SJCRH30 (cell line): ENCODE data around the gene RPTOR. TPM values are rescaled to one million over a fixed set of nuclear protein-coding genes. Genes with fewer than 3 reads are reported as not detected.
"Not testable (repeated sequence)": the region's sequence is repeated elsewhere in the genome, so short reads cannot be mapped to it uniquely, and the experiment has no call there.

Experiments
- DNase-seq, 2 experiments: peaks; one replicate each; pipeline ENCODE4 v3.0.0-alpha.2; 2015 to 2020
- H3K27ac ChIP-seq: fragments of 250-450 bp; sonication (Bioruptor Pico); 2 replicates; pipeline ENCODE4 v1.5.1; 2020; ENCODE audit warnings: mild to moderate bottlenecking, moderate library complexity
- H3K27me3 ChIP-seq: fragments of 250-450 bp; sonication (Bioruptor Pico); 2 replicates; pipeline ENCODE4 v1.5.1; 2020; ENCODE audit warnings: mild to moderate bottlenecking, moderate library complexity
- H3K36me3 ChIP-seq: fragments of 250-450 bp; sonication (Bioruptor Pico); 2 replicates; pipeline ENCODE4 v1.5.1; 2020; ENCODE audit warnings: mild to moderate bottlenecking, moderate library complexity
- H3K4me1 ChIP-seq: fragments of 250-450 bp; sonication (Bioruptor Pico); 2 replicates; pipeline ENCODE4 v1.5.1; 2020; ENCODE audit warnings: mild to moderate bottlenecking, moderate library complexity
- H3K4me3 ChIP-seq: fragments of 250-450 bp; sonication (Bioruptor Pico); 2 replicates; pipeline ENCODE4 v1.5.1; 2020; ENCODE audit warnings: mild to moderate bottlenecking, moderate library complexity
- H3K9me3 ChIP-seq: fragments of 250-450 bp; sonication (Bioruptor Pico); replicated peaks from 2 replicates; pipeline ENCODE4 v1.5.1; 2020; ENCODE audit warnings: mild to moderate bottlenecking, moderate library complexity
- total RNA-seq: library from RNA; depleted of rRNA; stranded (reverse); fragments of >200 nt; shearing (Covaris generic); gene quantifications from 2 replicates; pipeline ENCODE4 v1.2.3, GENCODE V29; 2014

The RPTOR gene
- total RNA-seq, 1 experiment from 2014 or later, result 43.6 TPM

- Histone ChIP-seq H3K4me3 (no peak overlapping the region), H3K9me3 (no peaks in the 10 kb centered on the region; the same call in 1 of the 2 replicates), H3K4me1 (peaks cover 5% of the 10 kb centered on the region; the same call in 1 of the 2 replicates), H3K27me3 (peaks cover 11% of the 10 kb centered on the region), H3K36me3 (no peaks in the 10 kb centered on the region), H3K27ac (no peak overlapping the region)
- DNase-seq, result no peak
Observed at GRCh38 chr17:80523956-80524712, 20.5 kb upstream of the RPTOR start.

GRCh38 chr17:80526116-80526910 is 18.3 kb upstream of the RPTOR start:
- Histone ChIP-seq H3K27ac (no peak overlapping the region), H3K9me3 (no peaks in the 10 kb centered on the region; the same call in 1 of the 2 replicates), H3K36me3 (no peaks in the 10 kb centered on the region), H3K27me3 (peaks cover 9% of the 10 kb centered on the region), H3K4me3 (no peak overlapping the region), H3K4me1 (peaks cover 10% of the 10 kb centered on the region; the same call in 1 of the 2 replicates)
- DNase-seq, result no peak

- no peaks in the 10 kb centered on the region for H3K36me3 ChIP-seq
- peaks cover 10% of the 10 kb centered on the region; the same call in 1 of the 2 replicates for H3K4me1 ChIP-seq
- no peak overlapping the region for H3K4me3 ChIP-seq
- no peaks in the 10 kb centered on the region; the same call in 1 of the 2 replicates for H3K9me3 ChIP-seq
- H3K27ac ChIP-seq, result no peak overlapping the region
- peaks cover 9% of the 10 kb centered on the region for H3K27me3 ChIP-seq
- no peak for DNase-seq
Observed at GRCh38 chr17:80527016-80527645, 17.5 kb upstream of the RPTOR start.

GRCh38 chr17:80528536-80528935 is 16.1 kb upstream of the RPTOR start:
- Histone ChIP-seq H3K9me3 (no peaks in the 10 kb centered on the region), H3K4me3 (peak overlapping the region; percentile 54), H3K27me3 (peaks cover 2% of the 10 kb centered on the region), H3K36me3 (no peaks in the 10 kb centered on the region), H3K4me1 (peaks cover 10% of the 10 kb centered on the region; the same call in 1 of the 2 replicates), H3K27ac (peak overlapping the region; percentile 41; the same call in 1 of the 2 replicates)
- DNase-seq, result peak; percentile 45 to 60

GRCh38 chr17:80529104-80529903 is 15.3 kb upstream of the RPTOR start:
- Histone ChIP-seq H3K36me3 (no peaks in the 10 kb centered on the region), H3K9me3 (no peaks in the 10 kb centered on the region), H3K4me3 (peak overlapping the region; percentile 54), H3K4me1 (peaks cover 10% of the 10 kb centered on the region; the same call in 1 of the 2 replicates), H3K27me3 (no peaks in the 10 kb centered on the region; the same call in 1 of the 2 replicates), H3K27ac (peak overlapping the region; percentile 67)
- DNase-seq, result peak; percentile 94 to 96

GRCh38 chr17:80529904-80530292 is 14.7 kb upstream of the RPTOR start:
- H3K27me3 ChIP-seq, result no peaks in the 10 kb centered on the region; the same call in 1 of the 2 replicates
- no peaks in the 10 kb centered on the region for H3K9me3 ChIP-seq
- no peaks in the 10 kb centered on the region for H3K36me3 ChIP-seq
- peaks cover 10% of the 10 kb centered on the region; the same call in 1 of the 2 replicates for H3K4me1 ChIP-seq
- peak in 1 of 2 experiments; percentile 33 for DNase-seq
- peak overlapping the region; percentile 54 for H3K4me3 ChIP-seq
- peak overlapping the region; percentile 67 for H3K27ac ChIP-seq

GRCh38 chr17:80531400-80531799 is 13.2 kb upstream of the RPTOR start:
- DNase-seq, result no peak
- no peak overlapping the region for H3K27ac ChIP-seq
- H3K4me3 ChIP-seq, result no peak overlapping the region
- no peaks in the 10 kb centered on the region; the same call in 1 of the 2 replicates for H3K27me3 ChIP-seq
- H3K4me1 ChIP-seq, result peaks cover 10% of the 10 kb centered on the region; the same call in 1 of the 2 replicates
- H3K9me3 ChIP-seq, result no peaks in the 10 kb centered on the region
- no peaks in the 10 kb centered on the region for H3K36me3 ChIP-seq

- not testable (repeated sequence) for H3K36me3 ChIP-seq, H3K4me3 ChIP-seq, H3K4me1 ChIP-seq, DNase-seq, H3K27ac ChIP-seq, H3K9me3 ChIP-seq
- H3K27me3 ChIP-seq, result peaks cover 10% of the 10 kb centered on the region
Observed at GRCh38 chr17:80537386-80537785, 7.3 kb upstream of the RPTOR start.

GRCh38 chr17:80538484-80538883 is 6.2 kb upstream of the RPTOR start:
- Histone ChIP-seq H3K27ac (no peak overlapping the region), H3K4me1 (no peaks in the 10 kb centered on the region; the same call in 1 of the 2 replicates)
- no peak for DNase-seq

GRCh38 chr17:80539022-80539641 is 5.5 kb upstream of the RPTOR start:
- no peak overlapping the region for H3K27ac ChIP-seq
- DNase-seq, result no peak
- no peak overlapping the region for H3K4me3 ChIP-seq
- no peaks in the 10 kb centered on the region; the same call in 1 of the 2 replicates for H3K4me1 ChIP-seq
- H3K36me3 ChIP-seq, result no peaks in the 10 kb centered on the region
- peaks cover 10% of the 10 kb centered on the region for H3K27me3 ChIP-seq
- no peaks in the 10 kb centered on the region for H3K9me3 ChIP-seq

More at GRCh38 chr17:80538484-80538883, 6.2 kb upstream of the RPTOR start:
- Histone ChIP-seq H3K27me3 (peaks cover 10% of the 10 kb centered on the region), H3K9me3 (no peaks in the 10 kb centered on the region), H3K36me3 (no peaks in the 10 kb centered on the region), H3K4me3 (no peak overlapping the region)

GRCh38 chr17:80545499-80545826 is 825 bp downstream of the RPTOR start:
- Histone ChIP-seq H3K27ac (peak overlapping the region; percentile 82), H3K4me3 (peak overlapping the region; percentile 98), H3K4me1 (peaks cover 11% of the 10 kb centered on the region), H3K9me3 (no peaks in the 10 kb centered on the region), H3K27me3 (no peaks in the 10 kb centered on the region), H3K36me3 (no peaks in the 10 kb centered on the region)
- peak in 1 of 2 experiments; percentile 39 for DNase-seq

GRCh38 chr17:80546267-80546666 is 1.6 kb downstream of the RPTOR start:
- DNase-seq, result no peak
- H3K27ac ChIP-seq, result no peak overlapping the region

GRCh38 chr17:80552523-80552922 is 7.9 kb downstream of the RPTOR start:
- DNase-seq, result no peak
- no peak overlapping the region for H3K27ac ChIP-seq

More at GRCh38 chr17:80546267-80546666, 1.6 kb downstream of the RPTOR start:
- peaks cover 11% of the 10 kb centered on the region for H3K4me1 ChIP-seq
- H3K36me3 ChIP-seq, result no peaks in the 10 kb centered on the region
- H3K4me3 ChIP-seq, result no peak overlapping the region
- H3K9me3 ChIP-seq, result no peaks in the 10 kb centered on the region
- H3K27me3 ChIP-seq, result no peaks in the 10 kb centered on the region

More at GRCh38 chr17:80552523-80552922, 7.9 kb downstream of the RPTOR start:
- H3K27me3 ChIP-seq, result no peaks in the 10 kb centered on the region
- no peaks in the 10 kb centered on the region for H3K4me1 ChIP-seq
- H3K9me3 ChIP-seq, result no peaks in the 10 kb centered on the region
- H3K4me3 ChIP-seq, result no peak overlapping the region
- H3K36me3 ChIP-seq, result peaks cover 8% of the 10 kb centered on the region; the same call in 1 of the 2 replicates
